Prostate gland (tissue), 2 donors: ENCODE measurements around the gene NEDD9. TPM values are rescaled to one million over a fixed set of nuclear protein-coding genes. Genes with fewer than 3 reads are reported as not detected.

Source experiments
- DNase-seq: peaks from one replicate; pipeline ENCODE4 v3.0.0-alpha.2; 2019; ENCODE audit warnings: low spot score
- H3K27ac ChIP-seq, 2 donors: fragments of 200-600 bp; sonication (generic); 2 replicates each; pipeline ENCODE4 v1.5.1; 2017 to 2019
- H3K27me3 ChIP-seq: fragments of 200-600 bp; sonication (generic); replicated peaks from 2 replicates; pipeline ENCODE4 v1.5.1; 2019; ENCODE audit not compliant: insufficient read depth
- H3K36me3 ChIP-seq, 2 donors: fragments of 200-600 bp; sonication (generic); 1 replicate in 1 of 2; 2 replicates in 1 of 2; pipeline versions ENCODE4 v1.5.1 to v1.8.1; 2017 to 2019
- H3K4me1 ChIP-seq: fragments of 200-600 bp; sonication (generic); replicated peaks from 2 replicates; pipeline ENCODE4 v1.5.1; 2019
- H3K4me3 ChIP-seq, 2 donors: fragments of 200-600 bp; sonication (generic); 2 replicates each; pipeline ENCODE4 v1.5.1; 2017 to 2019
- H3K9me3 ChIP-seq: fragments of 200-600 bp; sonication (generic); 2 replicates; pipeline ENCODE4 v1.5.1; 2017
- POLR2A ChIP-seq: fragments of 450-650 bp; IDR thresholded peaks from one replicate; pipeline ENCODE4 v1.6.1; 2016; ENCODE audit warnings: antibody characterized with exemption, mild to moderate bottlenecking
- POLR2AphosphoS5 ChIP-seq: sonication (generic); formaldehyde crosslinking; IDR thresholded peaks from one replicate; pipeline ENCODE4 v1.6.1; 2017; ENCODE audit warnings: antibody characterized with exemption
- WGBS: methylation state at CpG from one replicate; pipeline ENCODE4 v1.1.5; 2018; 5-methylcytosine and 5-hydroxymethylcytosine counted together
- intact Hi-C: fragments of 100-400 bp; cut with DNase I; formaldehyde crosslinking; loops from one replicate; pipeline ENCODE4 v1.14.2; 2022
- total RNA-seq, 2 donors: library from RNA; depleted of rRNA; stranded (reverse); fragments of >200 nt; gene quantifications; one replicate each; pipeline ENCODE4 v1.1.0, GENCODE V29; 2016
- TF ChIP-seq, protein P1 (sequence below), 4 experiments: fragments of 200-600 bp in 2 of 4; fragments of 450-650 bp in 2 of 4; sonication (generic) in 2 of 4; IDR thresholded peaks; 1 replicate in 3 of 4; 2 replicates in 1 of 4; pipeline ENCODE4 v1.5.1; 2016 to 2019; ENCODE audit warnings: antibody characterized with exemption in 4 of 4, mild to moderate bottlenecking in 2 of 4, moderate library complexity in 2 of 4

Gene NEDD9
- total RNA-seq, 2 donors from 2014 or later, result 51.1 to 72.1 TPM

- Histone ChIP-seq H3K27me3 (no peaks in the 10 kb centered on the region), H3K9me3 (no peaks in the 10 kb centered on the region), H3K4me3 (no peak overlapping the region), H3K36me3 (no peaks in the 10 kb centered on the region), H3K4me1 (peaks cover 19% of the 10 kb centered on the region), H3K27ac (no peak overlapping the region)
- TF ChIP-seq POLR2A (no peak), POLR2AphosphoS5 (no peak)
- TF ChIP-seq, protein P1, sequence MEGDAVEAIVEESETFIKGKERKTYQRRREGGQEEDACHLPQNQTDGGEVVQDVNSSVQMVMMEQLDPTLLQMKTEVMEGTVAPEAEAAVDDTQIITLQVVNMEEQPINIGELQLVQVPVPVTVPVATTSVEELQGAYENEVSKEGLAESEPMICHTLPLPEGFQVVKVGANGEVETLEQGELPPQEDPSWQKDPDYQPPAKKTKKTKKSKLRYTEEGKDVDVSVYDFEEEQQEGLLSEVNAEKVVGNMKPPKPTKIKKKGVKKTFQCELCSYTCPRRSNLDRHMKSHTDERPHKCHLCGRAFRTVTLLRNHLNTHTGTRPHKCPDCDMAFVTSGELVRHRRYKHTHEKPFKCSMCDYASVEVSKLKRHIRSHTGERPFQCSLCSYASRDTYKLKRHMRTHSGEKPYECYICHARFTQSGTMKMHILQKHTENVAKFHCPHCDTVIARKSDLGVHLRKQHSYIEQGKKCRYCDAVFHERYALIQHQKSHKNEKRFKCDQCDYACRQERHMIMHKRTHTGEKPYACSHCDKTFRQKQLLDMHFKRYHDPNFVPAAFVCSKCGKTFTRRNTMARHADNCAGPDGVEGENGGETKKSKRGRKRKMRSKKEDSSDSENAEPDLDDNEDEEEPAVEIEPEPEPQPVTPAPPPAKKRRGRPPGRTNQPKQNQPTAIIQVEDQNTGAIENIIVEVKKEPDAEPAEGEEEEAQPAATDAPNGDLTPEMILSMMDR (IDR thresholded peaks at IDR 0.05), result no peak
- WGBS, result 94% methylated on average over 19 of the region's 19 CpGs
- DNase-seq, result no peak
- intact Hi-C loops, result no loop called here
Measured at GRCh38 chr6:11273406-11274065, 41.1 kb upstream of the NEDD9 start.

DNA sequence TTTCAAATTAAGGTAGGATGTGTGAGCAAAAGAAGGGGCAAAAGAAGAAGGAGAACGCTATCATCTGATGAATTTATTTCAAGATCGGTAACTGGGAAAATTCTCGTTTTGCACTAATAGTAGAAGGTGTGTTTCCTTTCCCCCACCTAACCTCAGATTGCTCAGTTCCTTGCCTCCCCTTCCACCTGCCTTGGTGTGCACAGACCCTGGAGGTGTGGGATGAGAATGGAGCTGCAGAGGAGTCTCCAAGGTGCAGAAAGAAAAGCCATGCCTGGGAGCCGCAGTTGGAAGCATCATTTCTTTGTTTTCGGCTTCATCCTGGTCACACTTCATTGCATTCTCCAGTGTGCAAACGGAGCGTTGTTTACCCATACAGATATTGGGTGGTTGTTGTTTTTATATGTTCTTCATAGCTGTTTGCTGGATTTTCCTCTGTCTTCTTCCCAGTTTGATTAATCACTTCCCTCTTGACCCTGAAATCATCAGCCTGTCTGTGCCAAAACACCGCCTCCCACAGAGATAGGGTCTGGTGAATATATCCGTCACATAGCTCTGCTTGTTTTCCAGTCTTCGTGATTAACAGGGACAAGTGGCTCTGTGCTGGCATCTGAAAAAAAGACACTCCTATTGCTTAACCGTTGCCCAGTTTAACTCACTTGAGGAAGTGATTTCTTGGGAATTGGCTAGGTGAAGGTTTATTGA is 40.2 kb upstream of the NEDD9 start:
- peaks cover 19% of the 10 kb centered on the region for H3K4me1 ChIP-seq
- DNase-seq, result no peak
- H3K27me3 ChIP-seq, result no peaks in the 10 kb centered on the region
- no peaks in the 10 kb centered on the region for H3K36me3 ChIP-seq
- no peak overlapping the region for H3K4me3 ChIP-seq
- WGBS, result 79% methylated on average over 11 of the region's 11 CpGs
- H3K27ac ChIP-seq, result no peak overlapping the region
- H3K9me3 ChIP-seq, result no peaks in the 10 kb centered on the region
- intact Hi-C loops, result no loop called here
- TF ChIP-seq POLR2A (no peak), POLR2AphosphoS5 (peak; percentile 3)
- TF ChIP-seq, protein P1 (IDR thresholded peaks at IDR 0.05), result no peak

- Histone ChIP-seq H3K27me3 (no peaks in the 10 kb centered on the region), H3K9me3 (no peaks in the 10 kb centered on the region), H3K27ac (peak overlapping the region in 1 of 2 donors; percentile 10), H3K4me3 (no peak overlapping the region), H3K36me3 (no peaks in the 10 kb centered on the region), H3K4me1 (peaks cover 11% of the 10 kb centered on the region)
- WGBS, result 84% methylated on average over 4 of the region's 4 CpGs
- intact Hi-C loops, result no loop called here
- no peak for DNase-seq
- TF ChIP-seq POLR2AphosphoS5 (no peak), POLR2A (no peak)
- TF ChIP-seq, protein P1 (IDR thresholded peaks at IDR 0.05), result no peak
Measured at GRCh38 chr6:11271228-11272020, 39.0 kb upstream of the NEDD9 start.

DNA sequence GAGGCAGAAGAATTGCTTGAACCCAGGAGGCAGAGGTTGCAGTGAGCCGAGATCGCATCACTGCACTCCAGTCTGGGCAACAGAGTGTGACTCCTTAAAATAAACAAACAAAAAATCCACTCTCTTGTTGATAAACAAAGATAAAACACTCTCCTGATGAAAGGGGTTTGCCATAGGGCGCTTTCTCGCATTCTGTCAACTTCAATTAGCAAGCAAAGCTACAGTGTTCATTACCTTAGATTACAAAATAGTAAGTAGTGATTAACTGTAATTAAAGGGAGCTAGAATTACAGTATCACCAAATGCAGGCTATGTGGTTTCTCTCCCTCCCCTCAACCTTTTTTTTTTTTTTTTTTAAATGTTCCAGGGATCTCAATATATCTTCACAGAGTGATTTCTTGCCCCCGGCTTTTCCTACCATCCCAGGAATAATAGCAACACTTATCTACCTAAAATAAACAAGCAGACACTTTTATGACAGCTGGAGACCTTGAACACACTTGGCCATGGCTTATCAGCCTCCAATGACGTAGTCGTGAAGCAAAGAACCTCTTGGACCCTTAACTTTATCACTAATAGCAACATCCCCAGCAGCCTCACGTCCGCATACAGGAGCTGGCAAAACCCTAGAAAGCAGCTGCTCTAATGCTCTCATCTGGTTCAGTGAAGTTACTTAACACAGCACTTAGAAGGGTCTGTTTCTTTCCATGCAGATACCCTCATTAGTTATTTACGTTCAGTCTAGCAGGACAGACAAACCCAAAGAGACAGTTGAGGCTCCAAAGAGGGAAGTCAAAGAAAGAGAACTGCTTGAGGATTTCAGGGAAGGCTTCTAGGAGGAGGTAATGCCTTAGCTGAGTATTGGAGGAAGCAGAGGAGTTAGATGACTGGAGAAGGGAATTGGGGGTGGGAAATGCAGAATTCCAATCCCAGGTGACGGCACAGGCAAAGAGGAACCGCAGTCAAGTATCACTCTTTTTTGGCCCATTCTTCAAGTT is 37.9 kb upstream of the NEDD9 start:
- H3K4me3 ChIP-seq, result no peak overlapping the region
- peak overlapping the region in 1 of 2 donors; percentile 17 for H3K27ac ChIP-seq
- peaks cover 9% of the 10 kb centered on the region for H3K4me1 ChIP-seq
- intact Hi-C loops, result no loop called here
- H3K36me3 ChIP-seq, result no peaks in the 10 kb centered on the region
- H3K27me3 ChIP-seq, result no peaks in the 10 kb centered on the region
- 50% methylated on average over 12 of the region's 12 CpGs for WGBS
- no peaks in the 10 kb centered on the region for H3K9me3 ChIP-seq
- DNase-seq, result no peak
- TF ChIP-seq POLR2AphosphoS5 (peak; percentile 18), POLR2A (no peak)
- TF ChIP-seq, protein P1 (IDR thresholded peaks at IDR 0.05), result no peak
